ENCODE data around the gene DISC1. TPM values are rescaled to one million over a fixed set of nuclear protein-coding genes. Genes with fewer than 3 reads are reported as not detected.

DISC1 gene
- total RNA-seq, 1 donor from 2014 or later: 3.5 TPM

DNA sequence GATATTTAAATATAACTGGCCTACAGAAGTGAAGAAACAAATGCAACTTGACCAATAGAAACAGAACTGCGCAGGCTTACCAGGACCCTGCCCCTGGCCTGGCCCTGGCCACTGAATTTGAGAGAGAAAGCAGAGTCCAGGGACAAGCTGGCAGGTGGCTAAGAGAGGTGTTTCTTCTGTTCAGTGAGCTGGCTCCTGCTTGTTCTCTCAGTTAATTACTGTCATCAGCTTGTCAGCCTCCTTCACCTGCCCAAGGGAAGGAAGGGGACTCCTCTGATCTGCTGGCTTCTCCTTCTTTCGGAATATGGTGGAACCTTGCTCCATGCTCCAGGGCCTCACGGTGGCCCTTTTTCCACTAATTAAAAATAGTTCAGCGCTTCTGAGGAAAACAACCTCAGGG is 388.4 kb downstream of the DISC1 start:
- TF ChIP-seq, protein P1, sequence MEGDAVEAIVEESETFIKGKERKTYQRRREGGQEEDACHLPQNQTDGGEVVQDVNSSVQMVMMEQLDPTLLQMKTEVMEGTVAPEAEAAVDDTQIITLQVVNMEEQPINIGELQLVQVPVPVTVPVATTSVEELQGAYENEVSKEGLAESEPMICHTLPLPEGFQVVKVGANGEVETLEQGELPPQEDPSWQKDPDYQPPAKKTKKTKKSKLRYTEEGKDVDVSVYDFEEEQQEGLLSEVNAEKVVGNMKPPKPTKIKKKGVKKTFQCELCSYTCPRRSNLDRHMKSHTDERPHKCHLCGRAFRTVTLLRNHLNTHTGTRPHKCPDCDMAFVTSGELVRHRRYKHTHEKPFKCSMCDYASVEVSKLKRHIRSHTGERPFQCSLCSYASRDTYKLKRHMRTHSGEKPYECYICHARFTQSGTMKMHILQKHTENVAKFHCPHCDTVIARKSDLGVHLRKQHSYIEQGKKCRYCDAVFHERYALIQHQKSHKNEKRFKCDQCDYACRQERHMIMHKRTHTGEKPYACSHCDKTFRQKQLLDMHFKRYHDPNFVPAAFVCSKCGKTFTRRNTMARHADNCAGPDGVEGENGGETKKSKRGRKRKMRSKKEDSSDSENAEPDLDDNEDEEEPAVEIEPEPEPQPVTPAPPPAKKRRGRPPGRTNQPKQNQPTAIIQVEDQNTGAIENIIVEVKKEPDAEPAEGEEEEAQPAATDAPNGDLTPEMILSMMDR (IDR thresholded peaks at IDR 0.05; ENCODE audit: borderline replicate concordance): no peak
- Histone ChIP-seq H3K4me3 (no peak overlapping the region), H3K36me3 (no peaks in the 10 kb centered on the region), H3K27me3 (ENCODE audit: low read depth) (no peaks in the 10 kb centered on the region), H3K27ac (replicated peaks) (no peak overlapping the region), H3K4me1 (peaks cover 35% of the 10 kb centered on the region), H3K9me3 (replicated peaks) (no peaks in the 10 kb centered on the region)
- no peak for DNase-seq
- intact Hi-C loops (cut with micrococcal nuclease): no loop called here

GRCh38 chr1:232016616-232017015 is 390.0 kb downstream of the DISC1 start:
- H3K4me1 ChIP-seq: peaks cover 27% of the 10 kb centered on the region
- intact Hi-C loops (cut with micrococcal nuclease): no loop called here
- H3K27ac ChIP-seq (replicated peaks): no peak overlapping the region
- DNase-seq: no peak
- H3K36me3 ChIP-seq: no peaks in the 10 kb centered on the region
- H3K4me3 ChIP-seq: no peak overlapping the region
- H3K9me3 ChIP-seq (replicated peaks): no peaks in the 10 kb centered on the region
- TF ChIP-seq, protein P1 (IDR thresholded peaks at IDR 0.05; ENCODE audit: borderline replicate concordance): no peak
- no peaks in the 10 kb centered on the region for H3K27me3 ChIP-seq (ENCODE audit: low read depth)

DNA sequence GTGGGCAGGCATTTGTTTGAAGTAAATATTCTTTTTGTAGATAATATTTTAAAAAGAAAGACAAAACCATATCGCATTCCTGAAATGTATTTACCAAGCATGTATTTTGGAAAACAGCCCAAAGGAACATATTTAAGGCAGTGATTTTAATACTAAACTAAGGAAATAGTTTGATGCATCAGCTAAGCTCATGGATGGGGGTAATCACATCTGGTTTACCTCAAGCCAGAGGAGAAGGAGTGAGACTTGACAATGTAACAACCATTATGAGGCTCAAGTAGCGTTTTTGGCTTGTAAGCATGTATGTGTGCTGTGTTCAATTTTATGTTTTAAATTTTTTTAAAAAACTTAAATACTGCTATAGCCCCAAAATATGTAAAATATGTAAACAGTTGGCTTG is 390.5 kb downstream of the DISC1 start:
- Histone ChIP-seq H3K4me1 (peaks cover 22% of the 10 kb centered on the region), H3K9me3 (replicated peaks) (no peaks in the 10 kb centered on the region), H3K4me3 (no peak overlapping the region), H3K27me3 (ENCODE audit: low read depth) (no peaks in the 10 kb centered on the region), H3K36me3 (no peaks in the 10 kb centered on the region), H3K27ac (replicated peaks) (no peak overlapping the region)
- DNase-seq: no peak
- intact Hi-C loops (cut with micrococcal nuclease): no loop called here
- TF ChIP-seq, protein P1 (IDR thresholded peaks at IDR 0.05; ENCODE audit: borderline replicate concordance): no peak

- no peak overlapping the region for H3K4me3 ChIP-seq
- H3K4me1 ChIP-seq: peaks cover 15% of the 10 kb centered on the region
- H3K27me3 ChIP-seq (ENCODE audit: low read depth): no peaks in the 10 kb centered on the region
- intact Hi-C loops (cut with micrococcal nuclease): no loop called here
- no peak for DNase-seq
- no peaks in the 10 kb centered on the region for H3K9me3 ChIP-seq (replicated peaks)
- H3K36me3 ChIP-seq: no peaks in the 10 kb centered on the region
- no peak overlapping the region for H3K27ac ChIP-seq (replicated peaks)
- TF ChIP-seq, protein P1 (IDR thresholded peaks at IDR 0.05; ENCODE audit: borderline replicate concordance): no peak
Observed at GRCh38 chr1:232017759-232018158, 391.2 kb downstream of the DISC1 start.

- peaks cover 8% of the 10 kb centered on the region for H3K4me1 ChIP-seq
- no peak overlapping the region for H3K4me3 ChIP-seq
- DNase-seq: no peak
- no peaks in the 10 kb centered on the region for H3K9me3 ChIP-seq (replicated peaks)
- no peaks in the 10 kb centered on the region for H3K36me3 ChIP-seq
- TF ChIP-seq, protein P1 (IDR thresholded peaks at IDR 0.05; ENCODE audit: borderline replicate concordance): no peak
- no peaks in the 10 kb centered on the region for H3K27me3 ChIP-seq (ENCODE audit: low read depth)
- intact Hi-C loops (cut with micrococcal nuclease): no loop called here
- no peak overlapping the region for H3K27ac ChIP-seq (replicated peaks)
Observed at GRCh38 chr1:232018231-232019025, 391.8 kb downstream of the DISC1 start.
